Mucosa of descending colon (tissue), 3 donors: ENCODE results near the gene ARG2. TPM values are rescaled to one million over a fixed set of nuclear protein-coding genes. Genes with fewer than 3 reads are reported as not detected.

Source experiments
- ATAC-seq: fragments of 200-7000 bp; cut with Tn5 transposase; one replicate; pipeline ENCODE4 v1.9.1; 2020; ENCODE audit warnings: mild to moderate bottlenecking, moderate library complexity
- DNase-seq, 3 donors: peaks; one replicate each; pipeline ENCODE4 v3.0.0-alpha.2; 2020
- H3K36me3 ChIP-seq: fragments of 200-600 bp; one replicate; pipeline ENCODE4 v1.8.0; 2021; ENCODE audit warnings: low read depth, mild to moderate bottlenecking
- H3K4me1 ChIP-seq: fragments of 200-600 bp; one replicate; pipeline ENCODE4 v1.8.0; 2021; ENCODE audit warnings: low read depth, mild to moderate bottlenecking
- H3K4me3 ChIP-seq: fragments of 200-600 bp; one replicate; pipeline ENCODE4 v1.8.0; 2021; ENCODE audit warnings: mild to moderate bottlenecking
- H3K9me3 ChIP-seq: fragments of 200-600 bp; one replicate; pipeline ENCODE4 v1.8.0; 2021; ENCODE audit warnings: mild to moderate bottlenecking
- CTCF ChIP-seq: fragments of 200-600 bp; IDR thresholded peaks from one replicate; pipeline ENCODE4 v1.8.0; 2022; ENCODE audit warnings: antibody characterized with exemption, mild to moderate bottlenecking
- intact Hi-C, 2 donors: fragments of 100-400 bp; cut with DNase I in 1 of 2; cut with micrococcal nuclease in 1 of 2; formaldehyde crosslinking; loops; one replicate each; pipeline versions ENCODE4 v1.11.0 to v1.11.1; 2022; cut with DNase I, micrococcal nuclease
- total RNA-seq, 3 donors: library from RNA; stranded (reverse); fragmentation: NEBNext Ultra II Directional in 2 of 3; extraction: Animal tissue kit (Norgen Biotek cat#: 25700) in 2 of 3; gene quantifications; one replicate each; pipeline versions ENCODE4 v1.2.1 to v1.2.4, GENCODE V29; 2021 to 2023
- donor health status: DM: no; HTN: no; CAD: no; lungs with moderate emphysema.
- donor health status: DM: no; HTN: no; CAD: no.
- donor health status: DM: no; HTN: yes; CAD: no.

The ARG2 gene
- total RNA-seq, 3 donors from 2014 or later: 0.84 to 5.0 (median 4.4) TPM

DNA sequence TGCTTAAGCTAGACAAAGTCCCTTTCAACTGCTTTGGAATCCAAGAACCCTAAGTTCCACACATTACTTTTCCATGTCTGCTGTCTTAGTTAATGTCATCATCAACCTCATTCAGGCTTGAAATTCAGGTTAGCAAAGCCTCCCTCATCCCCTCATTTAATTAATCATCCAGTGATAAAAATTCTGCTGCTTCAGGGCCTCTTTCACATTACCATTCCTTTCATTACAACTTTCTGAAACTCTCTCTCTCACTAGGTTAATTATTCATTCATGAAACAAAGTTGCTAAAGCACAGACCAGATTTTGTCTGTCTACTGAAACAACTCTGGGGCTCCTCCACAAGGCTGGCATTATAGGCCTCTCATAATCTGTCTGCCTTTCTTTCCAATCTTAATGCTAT lies 64.1 kb downstream of the ARG2 start:
- no peaks in the 10 kb centered on the region for H3K4me1 ChIP-seq
- no peaks in the 10 kb centered on the region for H3K9me3 ChIP-seq
- intact Hi-C loops: no loop called here
- no peak for TF ChIP-seq CTCF
- ATAC-seq: no peak
- no peak overlapping the region for H3K4me3 ChIP-seq
- DNase-seq: no peak
- H3K36me3 ChIP-seq: no peaks in the 10 kb centered on the region

- H3K36me3 ChIP-seq: peaks cover 8% of the 10 kb centered on the region
- ATAC-seq (no peak), DNase-seq (no peak)
- H3K4me1 ChIP-seq: no peaks in the 10 kb centered on the region
- H3K9me3 ChIP-seq: no peaks in the 10 kb centered on the region
- no peak for TF ChIP-seq CTCF
- intact Hi-C loops: no loop called here
- no peak overlapping the region for H3K4me3 ChIP-seq
Measured at GRCh38 chr14:67690011-67690410, 70.3 kb downstream of the ARG2 start.

DNA sequence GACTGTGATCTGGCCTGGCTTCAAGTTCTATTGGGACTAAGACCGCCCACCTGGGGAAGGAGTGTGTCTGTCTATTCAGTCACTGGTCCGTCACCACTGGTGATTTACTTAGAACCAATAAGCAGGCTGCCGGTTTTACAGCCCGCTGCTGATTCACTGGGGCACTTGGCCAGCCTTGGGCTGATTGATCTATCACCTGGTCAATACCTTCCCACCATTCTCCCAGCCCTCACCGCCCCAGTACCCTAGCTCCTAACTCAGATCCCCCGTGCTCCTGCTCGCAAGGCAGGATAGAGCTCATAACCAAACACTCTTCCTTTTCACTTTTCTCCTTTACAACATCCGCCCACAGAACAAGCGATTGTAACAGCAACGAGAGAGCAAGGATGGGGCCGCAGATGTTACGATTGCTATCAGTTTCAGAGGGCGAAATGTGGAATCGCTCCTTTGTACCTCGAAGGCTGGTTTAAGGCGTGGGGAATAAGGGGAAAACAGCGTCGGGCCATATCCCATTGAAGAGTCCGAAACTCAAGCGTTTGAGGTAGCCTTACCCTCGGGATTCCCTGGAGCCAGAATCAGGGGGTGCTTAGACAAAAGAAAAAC lies 75.2 kb downstream of the ARG2 start:
- Histone ChIP-seq H3K36me3 (peaks cover 4% of the 10 kb centered on the region), H3K4me1 (no peaks in the 10 kb centered on the region), H3K4me3 (peak overlapping the region; percentile 42), H3K9me3 (no peaks in the 10 kb centered on the region)
- DNase-seq (peak; percentile 86 to 91 (median 87)), ATAC-seq (peak; percentile 95)
- no peak for TF ChIP-seq CTCF
- intact Hi-C loops: no loop called here

GRCh38 chr14:67695394-67695949 lies 75.8 kb downstream of the ARG2 start, which contains the start of gene RDH11:
Gene RDH11 (minus strand): TSS chr14:67695764. CDS start chr14:67695703, 61 bp downstream.
- TF ChIP-seq CTCF: no peak
- Histone ChIP-seq H3K4me3 (peak within 1 kb of the TSS; percentile 42), H3K9me3 (no peaks in the 10 kb centered on the region), H3K36me3 (no peaks in the 10 kb centered on the region), H3K4me1 (no peaks in the 10 kb centered on the region)
- ATAC-seq (peak; percentile 95), DNase-seq (peak; percentile 86 to 91 (median 90))
- intact Hi-C loops: no loop called here

- ATAC-seq: no peak
- Histone ChIP-seq H3K4me1 (no peaks in the 10 kb centered on the region), H3K4me3 (no peak overlapping the region), H3K9me3 (no peaks in the 10 kb centered on the region), H3K36me3 (no peaks in the 10 kb centered on the region)
- intact Hi-C loops: no loop called here
- TF ChIP-seq CTCF: no peak
- DNase-seq: no peak
Measured at GRCh38 chr14:67697006-67697405, 77.3 kb downstream of the ARG2 start.
